H1 (cell line): ENCODE measurements around the gene IL31. TPM values are rescaled to one million over a fixed set of nuclear protein-coding genes. Genes with fewer than 3 reads are reported as not detected.

Source experiments
- CTCF ChIA-PET: fragments of 300-600 bp; sonication (Branson Sonifier 250); formaldehyde crosslinking; loops from one replicate; lab custom pipeline; 2021; ENCODE audit not compliant: partially characterized antibody; lab: Charles Lee
- POLR2A ChIA-PET: fragments of 300-600 bp; sonication (Branson Sonifier 250); formaldehyde crosslinking; loops from one replicate; lab custom pipeline; 2021; ENCODE audit warnings: inconsistent platforms; ENCODE audit not compliant: partially characterized antibody; lab: Charles Lee
- DNase-seq, 2 experiments: peaks; one replicate each; pipeline versions ENCODE4 v3.0.0 to v3.0.0-alpha.2; 2010 to 2022; ENCODE audit warnings: low spot score in 2 of 2, low read depth in 1 of 2, mixed read lengths in 1 of 2
- FAIRE-seq: peaks from 2 replicates; lab custom pipeline; 2011; peaks lifted over from hg19 to GRCh38; lab: Jason Lieb, UNC
- H2AFZ ChIP-seq: 2 replicates; pipeline ENCODE4 v1.8.1; 2012; ENCODE audit warnings: low read length, inconsistent platforms
- H2AK5ac ChIP-seq: 2 replicates; pipeline ENCODE4 v1.6.1; 2013; ENCODE audit warnings: low read depth, low read length
- H2BK120ac ChIP-seq: replicated peaks from 2 replicates; pipeline ENCODE3; 2013; ENCODE audit warnings: low read depth, low read length, inconsistent platforms
- H2BK12ac ChIP-seq: 2 replicates; pipeline ENCODE4 v1.6.1; 2013; ENCODE audit warnings: low read depth, low read length
- H2BK15ac ChIP-seq: 2 replicates; pipeline ENCODE4 v1.6.1; 2013; ENCODE audit warnings: low read length
- H2BK20ac ChIP-seq: 2 replicates; pipeline ENCODE4 v1.6.1; 2013; ENCODE audit warnings: low read length
- H2BK5ac ChIP-seq: 2 replicates; pipeline ENCODE4 v1.6.1; 2013; ENCODE audit warnings: low read depth, low read length
- H3K14ac ChIP-seq: 2 replicates; pipeline ENCODE4 v1.6.1; 2013; ENCODE audit warnings: inconsistent platforms; ENCODE audit not compliant: insufficient read length
- H3K18ac ChIP-seq: 2 replicates; pipeline ENCODE4 v1.6.1; 2013; ENCODE audit warnings: low read length; ENCODE audit errors: extremely low read depth
- H3K23ac ChIP-seq: 2 replicates; pipeline ENCODE4 v1.6.1; 2013; ENCODE audit warnings: inconsistent platforms; ENCODE audit not compliant: insufficient read length
- H3K23me2 ChIP-seq: 2 replicates; pipeline ENCODE4 v1.6.1; 2013; ENCODE audit warnings: low read depth, low read length
- H3K27ac ChIP-seq: 2 replicates; pipeline ENCODE4 v1.6.1; 2011; ENCODE audit warnings: low read depth, low read length, inconsistent platforms
- H3K27me3 ChIP-seq, 4 experiments: replicated peaks in 1 of 4; 1 replicate in 1 of 4; 2 replicates in 3 of 4; pipeline versions ENCODE4 v1.6.1 to v1.8.1; 2011 to 2013; ENCODE audit warnings: low read length in 3 of 4, mild to moderate bottlenecking in 3 of 4, inconsistent platforms in 2 of 4, mixed read lengths in 2 of 4, moderate library complexity in 1 of 4; ENCODE audit not compliant: control insufficient read depth in 3 of 4, insufficient read depth in 3 of 4; ENCODE audit errors: extremely low read depth in 1 of 4
- H3K36me3 ChIP-seq, 4 experiments: 2 replicates each; pipeline versions ENCODE4 v1.6.1 to v1.8.1; 2011 to 2013; ENCODE audit warnings: mild to moderate bottlenecking in 4 of 4, low read length in 3 of 4, moderate library complexity in 2 of 4, control low read depth in 1 of 4, inconsistent platforms in 1 of 4; ENCODE audit not compliant: insufficient read depth in 4 of 4, control insufficient read depth in 2 of 4
- H3K4ac ChIP-seq: replicated peaks from 2 replicates; pipeline ENCODE3; 2013; ENCODE audit warnings: low read length, low read depth, mixed read lengths, inconsistent platforms; ENCODE audit not compliant: insufficient read length
- H3K4me1 ChIP-seq, 4 experiments: replicated peaks in 1 of 4; 1 replicate in 1 of 4; 2 replicates in 3 of 4; pipeline versions ENCODE4 v1.6.1 to v1.8.1; 2011 to 2013; ENCODE audit warnings: low read length in 3 of 4, inconsistent platforms in 2 of 4, mixed read lengths in 1 of 4; ENCODE audit not compliant: insufficient read depth in 4 of 4, control insufficient read depth in 3 of 4
- H3K4me2 ChIP-seq, 2 experiments: 2 replicates each; pipeline versions ENCODE4 v1.6.1 to v1.8.1; 2011 to 2013; ENCODE audit warnings: low read depth in 2 of 2, low read length in 2 of 2, control low read depth in 1 of 2, inconsistent platforms in 1 of 2, mild to moderate bottlenecking in 1 of 2; ENCODE audit not compliant: insufficient read depth in 1 of 2
- H3K4me3 ChIP-seq, 4 experiments: fragments of 200-600, 300-600 bp in 1 of 4; sonication (generic), shearing (Covaris generic), sonication (Bioruptor Twin) in 1 of 4; 2 replicates each; pipeline versions ENCODE4 v1.5.1 to v1.8.1; 2011 to 2016; ENCODE audit warnings: low read length in 4 of 4, low read depth in 3 of 4, control low read depth in 2 of 4, inconsistent platforms in 2 of 4, mild to moderate bottlenecking in 2 of 4, mixed read lengths in 1 of 4, moderate library complexity in 1 of 4; ENCODE audit not compliant: insufficient read depth in 2 of 4; ENCODE audit errors: extremely low read depth in 1 of 4
- H3K56ac ChIP-seq: replicated peaks from 2 replicates; pipeline ENCODE3; 2013; ENCODE audit warnings: low read depth, mild to moderate bottlenecking, mixed read lengths, low read length, inconsistent platforms; ENCODE audit not compliant: insufficient read length
- H3K79me1 ChIP-seq: 2 replicates; pipeline ENCODE4 v1.6.1; 2013; ENCODE audit warnings: low read depth, low read length, control low read depth
- H3K79me2 ChIP-seq, 2 experiments: 2 replicates each; pipeline versions ENCODE4 v1.6.1 to v1.8.1; 2012 to 2013; ENCODE audit warnings: low read length in 2 of 2, mild to moderate bottlenecking in 2 of 2, inconsistent platforms in 1 of 2; ENCODE audit not compliant: insufficient read depth in 2 of 2, control insufficient read depth in 1 of 2
- H3K9ac ChIP-seq, 4 experiments: replicated peaks in 1 of 4; 1 replicate in 1 of 4; 2 replicates in 3 of 4; pipeline versions ENCODE4 v1.6.1 to v1.8.1; 2011 to 2013; ENCODE audit warnings: low read depth in 3 of 4, low read length in 3 of 4, control low read depth in 2 of 4, mild to moderate bottlenecking in 2 of 4, moderate library complexity in 2 of 4, inconsistent platforms in 1 of 4; ENCODE audit errors: extremely low read depth in 1 of 4
- H3K9me3 ChIP-seq, 2 experiments: 2 replicates each; pipeline versions ENCODE4 v1.6.1 to v1.8.1; 2012 to 2013; ENCODE audit warnings: mild to moderate bottlenecking in 2 of 2, moderate library complexity in 2 of 2, control low read depth in 1 of 2, inconsistent platforms in 1 of 2, low read depth in 1 of 2, low read length in 1 of 2, mixed read lengths in 1 of 2; ENCODE audit not compliant: insufficient read depth in 2 of 2
- H4K20me1 ChIP-seq, 2 experiments: replicated peaks in 1 of 2; 2 replicates each; pipeline versions ENCODE3 to v1.8.1; 2011 to 2013; ENCODE audit warnings: inconsistent platforms in 2 of 2, low read length in 2 of 2, mild to moderate bottlenecking in 1 of 2; ENCODE audit not compliant: insufficient read depth in 2 of 2, control insufficient read depth in 1 of 2
- H4K5ac ChIP-seq: 2 replicates; pipeline ENCODE4 v1.6.1; 2013; ENCODE audit warnings: low read length, low read depth, mixed read lengths, inconsistent platforms; ENCODE audit not compliant: insufficient read length
- H4K8ac ChIP-seq: 2 replicates; pipeline ENCODE4 v1.8.0; 2013; ENCODE audit warnings: mild to moderate bottlenecking, moderate library complexity, low read length, inconsistent platforms; ENCODE audit not compliant: insufficient read depth; ENCODE audit errors: extremely low read depth
- H4K91ac ChIP-seq: replicated peaks from 2 replicates; pipeline ENCODE3; 2013; ENCODE audit warnings: low read length, mixed read lengths, inconsistent platforms; ENCODE audit not compliant: insufficient read length
- GTF2F1 ChIP-seq: IDR thresholded peaks from 2 replicates; pipeline ENCODE4 v1.6.1; 2012; ENCODE audit warnings: low read depth, low read length, improper control_type of control experiment, borderline replicate concordance
- JUND ChIP-seq: IDR thresholded peaks from 2 replicates; pipeline ENCODE4 v1.6.1; 2011; ENCODE audit warnings: mild to moderate bottlenecking, improper control_type of control experiment, low read length
- MAFK ChIP-seq: IDR thresholded peaks from 2 replicates; pipeline ENCODE4 v1.6.1; 2012; ENCODE audit warnings: low read depth, mild to moderate bottlenecking, improper control_type of control experiment, low read length
- WGBS, 2 experiments: shearing (Covaris generic) in 1 of 2; methylation state at CpG; one replicate each; pipeline versions ENCODE4 v1.1.6 to v1.1.7; 2013 to 2015; ENCODE audit warnings: low lambda C conversion rate in 2 of 2, mixed read lengths in 2 of 2, inconsistent platforms in 1 of 2, low coverage in 1 of 2, missing lambda C conversion rate in 1 of 2; ENCODE audit not compliant: insufficient replicate concordance in 2 of 2, insufficient coverage in 1 of 2, insufficient read length in 1 of 2; ENCODE audit errors: extremely low coverage in 1 of 2, missing lambda C conversion rate in 1 of 2; 5-methylcytosine and 5-hydroxymethylcytosine counted together
- polyA plus RNA-seq, 7 experiments: library from polyadenylated mRNA; depleted of rRNA in 3 of 7; stranded (reverse) in 5 of 7; unstranded in 2 of 7; fragments of >200 nt in 5 of 7; fragments of 200-250 nt in 2 of 7; gene quantifications; 1 replicate in 5 of 7; 2 replicates in 1 of 7; 4 replicates in 1 of 7; pipeline versions ENCODE4 v1.2.1 to v1.2.3, GENCODE V29; 2011 to 2013; ENCODE audit warnings: missing spikeins in 2 of 7, mixed read lengths in 2 of 7
- total RNA-seq: library from RNA; stranded (reverse); fragmentation: NEBNext Ultra II Directional; extraction: Animal tissue kit (Norgen Biotek cat#: 25700); gene quantifications from 2 replicates; pipeline ENCODE4 v1.2.1, GENCODE V29; 2021

The IL31 gene
- total and polyA plus RNA-seq, 2 of the 8 experiments (the other 6 are each of a cell fraction or from before 2014, with no cell fraction given), result not detected

DNA sequence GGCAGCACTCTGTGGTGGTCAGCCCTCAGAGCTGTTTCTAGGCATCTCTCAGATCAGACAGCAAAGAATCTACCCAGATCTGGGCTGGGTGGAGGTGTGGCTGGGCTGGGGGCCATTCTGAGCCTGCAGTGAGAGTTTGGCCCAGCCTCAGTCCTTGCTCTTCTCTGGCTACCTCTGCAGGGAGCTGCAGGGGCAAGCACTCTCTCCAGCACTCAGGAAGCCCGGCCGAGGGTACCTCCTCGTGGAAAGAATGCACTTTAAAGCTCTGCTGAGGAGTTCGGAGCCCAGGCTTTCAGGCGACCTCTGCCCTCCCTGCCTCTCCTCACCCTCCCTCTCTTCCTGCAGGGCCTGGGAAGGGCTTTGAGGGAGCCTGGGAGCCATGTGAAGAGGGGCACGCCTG, 31.2 kb downstream of the IL31 start:
- Histone ChIP-seq H3K4ac (no peak overlapping the region), H3K56ac (no peak overlapping the region), H2BK5ac (no peak overlapping the region), H3K79me2 (no peaks in the 10 kb centered on the region), H3K27me3 (no peaks in the 10 kb centered on the region; a peak in 1 of 7 replicates), H2BK120ac (no peak overlapping the region), H3K4me2 (no peak overlapping the region), H4K8ac (no peak overlapping the region), H3K23ac (no peak overlapping the region), H3K9me3 (peaks cover 23 to 30% of the 10 kb centered on the region in 2 experiments), H3K27ac (no peak overlapping the region), H3K4me1 (peaks cover 0 to 4% (median 2%) of the 10 kb centered on the region in 4 experiments; a peak in 3 of 7 replicates), H4K20me1 (no peaks in the 10 kb centered on the region), H2AK5ac (no peak overlapping the region), H4K5ac (no peak overlapping the region), H3K18ac (no peak overlapping the region), H2BK12ac (no peak overlapping the region), H3K23me2 (no peaks in the 10 kb centered on the region), H2BK15ac (no peak overlapping the region), H3K14ac (no peak overlapping the region), H3K9ac (no peak overlapping the region), H4K91ac (no peak overlapping the region), H2AFZ (no peak overlapping the region), H3K36me3 (peaks cover 2 to 25% (median 15%) of the 10 kb centered on the region in 4 experiments; a peak in 6 of 8 replicates), H3K79me1 (no peaks in the 10 kb centered on the region), H3K4me3 (no peak overlapping the region), H2BK20ac (no peak overlapping the region)
- FAIRE-seq (no peak), DNase-seq (no peak)
- CTCF ChIA-PET, result interaction anchor here (1.4 kb wide), 3 partner anchors 11 to 48 kb away, joined by 3 to 5 read pairs (median 4); no protein-coding TSS in a partner anchor
- no peak for TF ChIP-seq JUND
- TF ChIP-seq GTF2F1, result no peak
- TF ChIP-seq MAFK, result no peak
- POLR2A ChIA-PET, result no interaction called here
- 80% methylated on average over 4 of the region's 6 CpGs; no CpG with 5 or more reads in 1 of the 2 experiments for WGBS, 2 experiments
